Epithelial cell of esophagus (primary cell): Measurements from ENCODE around the gene SCAMP1.

ENCODE experiments used
- DNase-seq: peaks from one replicate; pipeline ENCODE4 v3.0.0; 2010; ENCODE audit warnings: low read depth
- H3K4me3 ChIP-seq: 2 replicates; pipeline ENCODE4 v1.5.1; 2011; ENCODE audit warnings: mild to moderate bottlenecking, low read length, control low read depth
- CTCF ChIP-seq: IDR thresholded peaks from 2 replicates; pipeline ENCODE4 v1.5.1; 2011; ENCODE audit warnings: low read depth, mild to moderate bottlenecking, low read length, control low read depth, inconsistent platforms; ENCODE audit not compliant: insufficient read depth; ENCODE audit errors: missing control alignments

The SCAMP1 gene

GRCh38 chr5:78359831-78360673 is at the start of gene SCAMP1:
TSS of gene SCAMP1 (plus strand) at chr5:78360617. CDS start at chr5:78360672, 55 bp downstream.
- peak within 1 kb of the TSS; percentile 95 for H3K4me3 ChIP-seq
- TF ChIP-seq CTCF, result no peak
- DNase-seq, result peak; percentile 95

- DNase-seq, result no peak
- H3K4me3 ChIP-seq, result no peak overlapping the region
- TF ChIP-seq CTCF, result no peak
Observed at GRCh38 chr5:78317515-78317914, 42.9 kb upstream of the SCAMP1 start.

- H3K4me3 ChIP-seq, result no peak overlapping the region
- TF ChIP-seq CTCF, result no peak
- no peak for DNase-seq
Observed at GRCh38 chr5:78318337-78318736, 42.1 kb upstream of the SCAMP1 start.

GRCh38 chr5:78320401-78320800 is 40.0 kb upstream of the SCAMP1 start:
- TF ChIP-seq CTCF, result peak; percentile 71
- DNase-seq, result peak; percentile 65
- H3K4me3 ChIP-seq, result no peak overlapping the region

GRCh38 chr5:78323241-78323640 is 37.2 kb upstream of the SCAMP1 start:
- H3K4me3 ChIP-seq, result no peak overlapping the region
- no peak for TF ChIP-seq CTCF
- DNase-seq, result no peak

- no peak for TF ChIP-seq CTCF
- H3K4me3 ChIP-seq, result no peak overlapping the region
- no peak for DNase-seq
Observed at GRCh38 chr5:78326930-78327329, 33.5 kb upstream of the SCAMP1 start.
